Panc1 (cell line): Measurements from ENCODE around the gene ZNF474. TPM values are rescaled to one million over a fixed set of nuclear protein-coding genes. Genes with fewer than 3 reads are reported as not detected.

Experiments used
- ATAC-seq: fragments of 200-7000 bp; cut with Tn5 transposase; 2 replicates; pipeline ENCODE4 v1.9.1; 2020; ENCODE audit warnings: mild to moderate bottlenecking, moderate library complexity
- BruUV-seq: library from RNA; stranded (reverse); fragments of 400-500 nt; replicated peaks from 2 replicates; lab custom pipeline; 2021; lab: Mats Ljungman, UMichigan
- CTCF ChIA-PET: fragments of 300-600 bp; sonication (Branson Sonifier 250); formaldehyde crosslinking; loops from one replicate; lab custom pipeline; 2022; ENCODE audit warnings: antibody characterized with exemption; lab: Charles Lee
- POLR2A ChIA-PET: fragments of 300-600 bp; sonication (Branson Sonifier 250); formaldehyde crosslinking; loops from one replicate; lab custom pipeline; 2022; ENCODE audit warnings: antibody characterized with exemption; lab: Charles Lee
- DNase-seq: peaks from one replicate; pipeline ENCODE4 v3.0.0-alpha.2; 2010; ENCODE audit warnings: low read depth, low spot score
- H3K27ac ChIP-seq: 2 replicates; pipeline ENCODE4 v1.5.1; 2011; ENCODE audit warnings: mild to moderate bottlenecking, low read length, inconsistent platforms
- H3K27me3 ChIP-seq: fragments of 200-500 bp; sonication (Bioruptor generic); 2 replicates; pipeline ENCODE4 v1.6.0; 2014; ENCODE audit warnings: low read length, inconsistent platforms; ENCODE audit not compliant: control insufficient read depth, insufficient read depth
- H3K36me3 ChIP-seq: fragments of 200-500 bp; sonication (Bioruptor generic); 2 replicates; pipeline ENCODE4 v1.5.1; 2014; ENCODE audit warnings: inconsistent platforms, mild to moderate bottlenecking, low read length, moderate library complexity; ENCODE audit not compliant: control insufficient read depth, insufficient read depth
- H3K4me1 ChIP-seq: 2 replicates; pipeline ENCODE4 v1.5.1; 2011; ENCODE audit warnings: inconsistent platforms, mild to moderate bottlenecking, low read length, moderate library complexity; ENCODE audit not compliant: control insufficient read depth, insufficient read depth
- H3K4me3 ChIP-seq, 2 experiments: 2 replicates each; pipeline ENCODE4 v1.5.1; 2011 to 2012; ENCODE audit warnings: low read depth in 2 of 2, low read length in 2 of 2, mild to moderate bottlenecking in 2 of 2, inconsistent platforms in 1 of 2, moderate library complexity in 1 of 2
- H3K9me3 ChIP-seq: fragments of 200-500 bp; sonication (Bioruptor generic); 2 replicates; pipeline ENCODE4 v1.5.1; 2014; ENCODE audit warnings: low read depth, mild to moderate bottlenecking, inconsistent platforms, low read length, moderate library complexity; ENCODE audit not compliant: control insufficient read depth, insufficient read depth
- POLR2AphosphoS5 ChIP-seq: IDR thresholded peaks from 2 replicates; pipeline ENCODE4 v1.6.1; 2012; ENCODE audit warnings: mild to moderate bottlenecking, low read depth, low read length, moderate library complexity
- SIN3A ChIP-seq: IDR thresholded peaks from 2 replicates; pipeline ENCODE4 v1.6.1; 2012; ENCODE audit warnings: low read depth, mild to moderate bottlenecking, low read length, moderate library complexity, borderline replicate concordance; ENCODE audit not compliant: insufficient read depth
- TCF7L2 ChIP-seq: IDR thresholded peaks from 2 replicates; pipeline ENCODE4 v1.6.1; 2011; ENCODE audit warnings: mild to moderate bottlenecking, low read depth, low read length, inconsistent platforms
- in situ Hi-C: cut with HindIII; loops from 2 replicates; pipeline ENCODE4 v1.10.0; 2016; ENCODE audit warnings: low sequenced_read_pairs, low pct_unique_long_range_greater_than_20kb
- intact Hi-C: fragments of 100-400 bp; cut with micrococcal nuclease; formaldehyde crosslinking; loops from one replicate; pipeline ENCODE4 v1.10.0; 2022; ENCODE audit not compliant: unreplicated experiment
- total RNA-seq: library from RNA; stranded (reverse); gene quantifications from one replicate; pipeline ENCODE4 v1.2.1, GENCODE V29; 2021; ENCODE audit not compliant: unreplicated experiment
- TF ChIP-seq, protein P1 (sequence below), 2 experiments: IDR thresholded peaks; 2 replicates each; pipeline ENCODE4 v1.6.1; 2011 to 2012; ENCODE audit warnings: low read depth in 2 of 2, control low read depth in 1 of 2, low read length in 1 of 2, mild to moderate bottlenecking in 1 of 2, moderate library complexity in 1 of 2; ENCODE audit not compliant: insufficient read depth in 1 of 2
- TF ChIP-seq, protein P2 (sequence below): fragments of 450-650 bp; IDR thresholded peaks from 2 replicates; pipeline ENCODE4 v1.5.1; 2017; ENCODE audit warnings: mild to moderate bottlenecking

The ZNF474 gene
- total RNA-seq, 1 experiment from 2014 or later: not detected

DNA sequence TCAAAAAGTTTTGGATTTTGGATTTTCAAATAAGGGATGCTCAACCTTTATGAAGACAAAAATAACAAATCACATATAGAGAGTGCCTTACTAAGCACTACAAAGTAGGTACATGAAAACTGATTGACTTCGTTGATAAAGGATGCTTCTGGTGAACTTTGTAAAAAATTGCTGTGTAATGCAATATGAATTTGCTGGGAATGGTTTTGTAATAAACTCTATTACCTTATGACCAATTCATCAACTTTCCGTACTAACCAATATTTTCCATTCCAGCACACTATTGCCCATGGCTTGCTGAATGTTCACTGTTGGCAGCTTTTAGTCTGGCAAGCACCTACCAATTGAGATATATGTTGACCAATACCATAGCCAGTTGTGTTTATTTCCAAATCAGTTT, 23.4 kb upstream of the ZNF474 start:
- POLR2A ChIA-PET: no interaction called here
- DNase-seq (no peak), ATAC-seq (no peak)
- BruUV-seq: no TSS peak
- CTCF ChIA-PET: no interaction called here
- H3K9me3 ChIP-seq: no peaks in the 10 kb centered on the region
- no peaks in the 10 kb centered on the region for H3K27me3 ChIP-seq
- no peaks in the 10 kb centered on the region for H3K36me3 ChIP-seq
- H3K27ac ChIP-seq: no peak overlapping the region
- no peak for TF ChIP-seq SIN3A
- TF ChIP-seq, protein P1, sequence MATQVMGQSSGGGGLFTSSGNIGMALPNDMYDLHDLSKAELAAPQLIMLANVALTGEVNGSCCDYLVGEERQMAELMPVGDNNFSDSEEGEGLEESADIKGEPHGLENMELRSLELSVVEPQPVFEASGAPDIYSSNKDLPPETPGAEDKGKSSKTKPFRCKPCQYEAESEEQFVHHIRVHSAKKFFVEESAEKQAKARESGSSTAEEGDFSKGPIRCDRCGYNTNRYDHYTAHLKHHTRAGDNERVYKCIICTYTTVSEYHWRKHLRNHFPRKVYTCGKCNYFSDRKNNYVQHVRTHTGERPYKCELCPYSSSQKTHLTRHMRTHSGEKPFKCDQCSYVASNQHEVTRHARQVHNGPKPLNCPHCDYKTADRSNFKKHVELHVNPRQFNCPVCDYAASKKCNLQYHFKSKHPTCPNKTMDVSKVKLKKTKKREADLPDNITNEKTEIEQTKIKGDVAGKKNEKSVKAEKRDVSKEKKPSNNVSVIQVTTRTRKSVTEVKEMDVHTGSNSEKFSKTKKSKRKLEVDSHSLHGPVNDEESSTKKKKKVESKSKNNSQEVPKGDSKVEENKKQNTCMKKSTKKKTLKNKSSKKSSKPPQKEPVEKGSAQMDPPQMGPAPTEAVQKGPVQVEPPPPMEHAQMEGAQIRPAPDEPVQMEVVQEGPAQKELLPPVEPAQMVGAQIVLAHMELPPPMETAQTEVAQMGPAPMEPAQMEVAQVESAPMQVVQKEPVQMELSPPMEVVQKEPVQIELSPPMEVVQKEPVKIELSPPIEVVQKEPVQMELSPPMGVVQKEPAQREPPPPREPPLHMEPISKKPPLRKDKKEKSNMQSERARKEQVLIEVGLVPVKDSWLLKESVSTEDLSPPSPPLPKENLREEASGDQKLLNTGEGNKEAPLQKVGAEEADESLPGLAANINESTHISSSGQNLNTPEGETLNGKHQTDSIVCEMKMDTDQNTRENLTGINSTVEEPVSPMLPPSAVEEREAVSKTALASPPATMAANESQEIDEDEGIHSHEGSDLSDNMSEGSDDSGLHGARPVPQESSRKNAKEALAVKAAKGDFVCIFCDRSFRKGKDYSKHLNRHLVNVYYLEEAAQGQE (IDR thresholded peaks at IDR 0.05; ENCODE audit: insufficient read depth in 1 of 2, low read depth in 2 of 2, low read length in 1 of 2): no peak
- TF ChIP-seq POLR2AphosphoS5: no peak
- TF ChIP-seq TCF7L2: no peak
- TF ChIP-seq, protein P2, sequence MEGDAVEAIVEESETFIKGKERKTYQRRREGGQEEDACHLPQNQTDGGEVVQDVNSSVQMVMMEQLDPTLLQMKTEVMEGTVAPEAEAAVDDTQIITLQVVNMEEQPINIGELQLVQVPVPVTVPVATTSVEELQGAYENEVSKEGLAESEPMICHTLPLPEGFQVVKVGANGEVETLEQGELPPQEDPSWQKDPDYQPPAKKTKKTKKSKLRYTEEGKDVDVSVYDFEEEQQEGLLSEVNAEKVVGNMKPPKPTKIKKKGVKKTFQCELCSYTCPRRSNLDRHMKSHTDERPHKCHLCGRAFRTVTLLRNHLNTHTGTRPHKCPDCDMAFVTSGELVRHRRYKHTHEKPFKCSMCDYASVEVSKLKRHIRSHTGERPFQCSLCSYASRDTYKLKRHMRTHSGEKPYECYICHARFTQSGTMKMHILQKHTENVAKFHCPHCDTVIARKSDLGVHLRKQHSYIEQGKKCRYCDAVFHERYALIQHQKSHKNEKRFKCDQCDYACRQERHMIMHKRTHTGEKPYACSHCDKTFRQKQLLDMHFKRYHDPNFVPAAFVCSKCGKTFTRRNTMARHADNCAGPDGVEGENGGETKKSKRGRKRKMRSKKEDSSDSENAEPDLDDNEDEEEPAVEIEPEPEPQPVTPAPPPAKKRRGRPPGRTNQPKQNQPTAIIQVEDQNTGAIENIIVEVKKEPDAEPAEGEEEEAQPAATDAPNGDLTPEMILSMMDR: no peak
- no peaks in the 10 kb centered on the region for H3K4me1 ChIP-seq
- H3K4me3 ChIP-seq: no peak overlapping the region
- in situ Hi-C loops: no loop called here
- intact Hi-C loops: no loop called here

GRCh38 chr5:122107016-122107415, 22.3 kb upstream of the ZNF474 start:
- Histone ChIP-seq H3K27me3 (no peaks in the 10 kb centered on the region), H3K4me1 (no peaks in the 10 kb centered on the region), H3K36me3 (no peaks in the 10 kb centered on the region), H3K4me3 (no peak overlapping the region), H3K9me3 (no peaks in the 10 kb centered on the region), H3K27ac (no peak overlapping the region)
- no TSS peak for BruUV-seq
- ChIA-PET CTCF (no interaction called here), POLR2A (no interaction called here)
- DNase-seq (no peak), ATAC-seq (no peak)
- intact Hi-C loops (no loop called here), in situ Hi-C loops (no loop called here)
- TF ChIP-seq TCF7L2: no peak
- no peak for TF ChIP-seq POLR2AphosphoS5
- no peak for TF ChIP-seq SIN3A
- TF ChIP-seq, protein P2: no peak
- TF ChIP-seq, protein P1 (IDR thresholded peaks at IDR 0.05; ENCODE audit: insufficient read depth in 1 of 2, low read depth in 2 of 2, low read length in 1 of 2): no peak
